GM19240 (cell line): ENCODE measurements around the gene ADGRA3.
"Not testable (repeated sequence)": the region's sequence is repeated elsewhere in the genome, so short reads cannot be mapped to it uniquely, and the experiment has no call there.

ENCODE experiments used
- DNase-seq: peaks from one replicate; pipeline ENCODE4 v3.0.0; 2011; ENCODE audit warnings: low spot score; ENCODE audit not compliant: insufficient read length

ADGRA3 gene

GRCh38 chr4:22482250-22483127 is 33.4 kb downstream of the ADGRA3 start:
- DNase-seq = no peak

GRCh38 chr4:22480675-22481327 is 35.1 kb downstream of the ADGRA3 start:
- no peak for DNase-seq

GRCh38 chr4:22478426-22478825 is 37.4 kb downstream of the ADGRA3 start:
- DNase-seq = no peak

- no peak for DNase-seq
Measured at GRCh38 chr4:22477813-22478182, 38.1 kb downstream of the ADGRA3 start.

- no peak for DNase-seq
Measured at GRCh38 chr4:22477136-22477812, 38.6 kb downstream of the ADGRA3 start.

- no peak for DNase-seq
Measured at GRCh38 chr4:22476011-22476410, 39.9 kb downstream of the ADGRA3 start.

DNA sequence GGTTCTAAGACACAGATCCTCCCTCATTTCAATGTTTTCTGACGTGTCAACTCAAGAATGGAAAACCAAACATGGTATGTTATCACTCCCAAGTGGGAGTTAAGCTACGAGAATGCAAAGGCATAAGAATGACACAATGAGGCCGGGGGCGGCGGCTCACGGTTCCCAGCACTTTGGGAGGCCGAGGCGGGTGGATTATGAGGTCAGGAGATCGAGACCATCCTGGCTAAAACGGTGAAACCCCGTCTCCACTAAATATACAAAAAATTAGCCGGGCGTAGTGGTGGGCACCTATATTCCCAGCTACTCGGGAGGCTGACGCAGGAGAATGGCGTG is 40.6 kb downstream of the ADGRA3 start:
- not testable (repeated sequence) for DNase-seq

DNA sequence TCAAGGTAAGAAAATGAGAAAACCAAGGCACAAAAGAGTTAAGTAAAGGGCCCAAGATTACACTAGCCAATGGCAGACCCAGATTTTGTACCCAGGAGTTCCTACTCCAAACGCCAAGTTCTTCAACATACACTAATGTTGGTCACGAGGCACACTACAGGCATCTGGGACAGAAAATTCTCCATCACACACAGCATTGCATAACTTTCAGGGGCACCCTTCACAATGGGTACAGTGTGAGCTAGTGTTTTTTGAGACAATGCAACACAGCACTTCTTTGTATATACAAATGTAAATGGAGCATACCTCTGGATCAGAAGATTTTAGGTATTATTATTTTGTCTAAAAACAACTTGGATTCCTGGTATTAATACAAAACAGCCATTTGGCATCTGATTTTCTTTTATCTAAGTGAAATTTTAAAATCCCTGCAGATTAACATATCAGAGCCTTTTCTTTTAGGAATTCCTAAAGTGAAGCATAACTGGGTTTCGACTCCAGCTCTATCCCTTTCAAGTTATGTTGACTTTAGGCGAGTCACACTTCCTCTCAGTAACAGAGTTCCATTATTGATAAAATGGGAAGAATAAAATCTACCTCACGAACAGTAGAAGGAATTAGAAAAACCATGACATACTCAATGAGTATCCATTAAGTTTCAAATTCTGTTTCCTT is 41.1 kb downstream of the ADGRA3 start:
- no peak for DNase-seq

DNA sequence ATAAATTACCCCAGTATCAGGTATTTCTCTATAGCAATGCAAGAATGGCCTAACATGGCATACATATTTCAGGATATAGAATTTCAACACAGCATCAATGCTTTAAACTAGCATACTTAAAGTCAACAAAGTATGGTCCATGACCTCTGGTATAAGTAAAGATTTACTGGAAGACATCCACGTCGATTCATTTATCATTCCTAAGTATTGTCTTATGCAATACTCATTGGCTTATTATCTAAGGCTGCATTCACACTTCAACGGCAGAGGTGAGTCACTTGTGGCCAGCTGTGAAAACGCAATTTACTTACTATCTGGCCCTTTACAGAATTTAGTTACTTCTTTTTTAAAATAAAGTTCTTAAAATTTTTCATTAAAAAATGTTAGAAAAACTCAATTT is 42.6 kb downstream of the ADGRA3 start:
- no peak for DNase-seq

DNA sequence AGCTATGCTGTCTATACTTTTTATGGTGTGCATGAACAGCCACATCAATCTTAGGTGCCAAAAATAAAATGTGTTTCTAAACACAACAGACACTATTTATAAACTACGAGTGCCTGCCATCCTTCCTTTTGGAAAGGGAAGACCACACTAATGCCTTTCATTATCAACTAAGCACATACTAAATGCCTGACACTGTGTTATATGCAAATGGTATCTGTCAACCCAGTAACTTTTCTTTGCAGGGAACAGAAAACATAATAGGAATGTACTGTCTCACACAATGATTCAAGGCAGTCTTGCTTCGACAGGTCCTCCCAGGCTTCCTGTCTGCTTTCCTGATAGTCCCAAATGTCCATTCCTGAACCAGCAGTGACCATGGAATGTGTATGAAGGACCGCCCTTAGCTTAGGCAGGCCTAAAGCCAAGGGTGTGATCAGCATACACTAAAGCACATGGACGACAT is 43.8 kb downstream of the ADGRA3 start:
- DNase-seq = no peak

- DNase-seq = no peak
Measured at GRCh38 chr4:22471419-22471818, 44.4 kb downstream of the ADGRA3 start.

- no peak for DNase-seq
Measured at GRCh38 chr4:22466581-22466980, 49.3 kb downstream of the ADGRA3 start.

GRCh38 chr4:22465996-22466395 is 49.9 kb downstream of the ADGRA3 start:
- no peak for DNase-seq

DNA sequence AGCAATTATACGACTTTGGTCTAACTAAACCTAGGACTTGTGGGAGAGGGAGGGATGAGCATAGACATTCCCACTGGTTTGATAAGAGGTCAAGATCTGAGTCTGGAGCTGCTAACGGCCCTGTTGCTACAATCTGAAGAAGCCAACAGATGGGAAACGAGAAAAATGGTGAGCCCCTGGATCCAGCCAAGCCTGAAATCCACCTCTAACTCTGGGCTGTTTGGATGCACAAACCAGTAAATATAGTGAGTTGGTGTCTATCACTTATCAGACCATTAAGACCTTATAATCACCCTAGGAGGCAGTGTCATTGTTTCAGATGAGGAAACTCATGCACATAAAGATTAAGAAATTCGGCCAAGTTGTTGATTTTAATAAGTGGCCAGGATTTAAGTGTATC is 50.5 kb downstream of the ADGRA3 start:
- DNase-seq = no peak

DNA sequence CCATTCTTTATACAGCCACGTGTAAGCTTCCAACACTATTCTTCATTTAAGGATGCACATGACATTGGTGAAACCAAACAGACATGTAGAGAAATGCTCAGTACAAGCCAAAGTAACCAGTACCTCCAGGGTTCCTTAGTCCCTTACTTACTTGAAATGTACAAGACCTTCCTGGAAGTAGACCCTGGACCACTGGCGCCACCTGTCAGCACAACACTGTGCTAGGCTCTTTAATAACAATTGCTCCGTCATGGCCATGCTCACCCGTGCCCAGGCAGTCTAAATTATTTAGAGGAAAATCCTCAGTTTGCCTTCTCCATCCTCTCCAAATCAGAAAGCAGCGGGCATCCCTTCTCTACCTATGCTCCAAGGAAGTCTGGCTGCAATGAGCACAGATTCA is 52.7 kb downstream of the ADGRA3 start:
- no peak for DNase-seq

DNA sequence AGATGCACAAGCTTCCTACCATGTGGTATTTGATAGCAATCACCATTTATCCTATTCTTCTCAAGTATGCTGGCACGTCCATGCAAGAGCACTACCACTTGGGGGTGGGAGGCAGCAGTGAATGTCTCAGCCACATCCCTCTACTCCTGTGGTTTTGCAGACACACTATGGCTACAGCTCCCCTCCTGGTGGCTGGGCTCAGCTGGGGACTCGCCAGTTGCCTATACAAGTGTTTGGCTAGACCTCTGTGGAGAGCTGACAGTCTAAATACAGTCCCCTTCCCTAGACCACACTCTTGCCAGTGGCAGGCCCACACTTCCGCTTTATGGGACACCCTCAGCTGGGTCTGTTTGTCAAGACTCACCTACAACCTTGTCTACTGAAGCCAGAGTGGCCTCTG is 53.2 kb downstream of the ADGRA3 start:
- DNase-seq = no peak

DNA sequence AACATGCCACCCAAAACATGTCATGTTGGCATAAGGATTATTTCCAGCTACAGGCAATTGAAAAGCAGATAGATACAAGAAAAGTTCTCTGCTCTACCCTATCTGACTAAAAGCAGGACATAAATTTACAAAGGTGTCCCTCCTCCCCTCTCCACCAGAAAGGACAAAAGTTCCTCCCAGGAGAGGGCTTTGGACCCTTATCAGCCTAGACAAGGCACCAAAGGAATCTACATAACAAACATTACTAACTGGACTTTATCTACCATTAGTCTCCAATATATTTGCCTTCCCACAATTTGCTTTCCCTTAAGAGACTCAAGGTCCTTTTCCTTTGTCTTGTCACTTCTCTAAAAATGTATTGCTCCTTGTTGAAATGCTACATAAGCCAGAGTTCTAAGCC is 55.6 kb downstream of the ADGRA3 start:
- no peak for DNase-seq

GRCh38 chr4:22458098-22458497 is 57.8 kb downstream of the ADGRA3 start:
- DNase-seq = no peak

- DNase-seq = no peak
Measured at GRCh38 chr4:22457348-22457747, 58.5 kb downstream of the ADGRA3 start.

- no peak for DNase-seq
Measured at GRCh38 chr4:22456291-22456690, 59.6 kb downstream of the ADGRA3 start.

DNA sequence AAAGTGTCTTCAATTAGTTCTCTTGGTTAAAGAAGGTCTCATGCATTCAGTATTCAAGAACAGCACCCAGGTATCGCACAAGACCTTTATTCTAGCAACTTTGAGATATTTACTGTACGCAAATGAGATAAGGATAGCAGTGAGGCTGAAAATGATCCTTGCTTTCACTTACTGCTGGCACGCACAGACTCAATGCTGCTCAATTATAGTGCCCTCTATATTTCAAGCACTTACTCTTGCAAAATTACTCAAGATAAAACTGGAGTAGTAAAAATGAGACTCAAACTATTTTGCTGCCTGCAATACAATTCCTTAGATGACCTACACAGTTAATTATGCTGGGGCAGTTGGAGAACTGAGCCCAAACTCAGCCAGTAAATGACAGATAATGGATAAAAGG is 60.9 kb downstream of the ADGRA3 start:
- DNase-seq = no peak
